Breast epithelium (tissue), 3 donors: ENCODE results near the gene KRTAP9-7.

Source experiments
- POLR2A ChIP-seq: fragments of 450-650 bp; IDR thresholded peaks from one replicate; pipeline ENCODE4 v1.6.1; 2016; ENCODE audit warnings: antibody characterized with exemption, mild to moderate bottlenecking, moderate library complexity
- TF ChIP-seq, protein P1 (sequence below), 3 donors: fragments of 450-650 bp; IDR thresholded peaks; one replicate each; pipeline ENCODE4 v1.5.1; 2016 to 2017; ENCODE audit warnings: antibody characterized with exemption in 3 of 3, mild to moderate bottlenecking in 3 of 3, moderate library complexity in 3 of 3

GRCh38 chr17:41322903-41323895, 47.7 kb downstream of the KRTAP9-7 start:
- TF ChIP-seq, protein P1, sequence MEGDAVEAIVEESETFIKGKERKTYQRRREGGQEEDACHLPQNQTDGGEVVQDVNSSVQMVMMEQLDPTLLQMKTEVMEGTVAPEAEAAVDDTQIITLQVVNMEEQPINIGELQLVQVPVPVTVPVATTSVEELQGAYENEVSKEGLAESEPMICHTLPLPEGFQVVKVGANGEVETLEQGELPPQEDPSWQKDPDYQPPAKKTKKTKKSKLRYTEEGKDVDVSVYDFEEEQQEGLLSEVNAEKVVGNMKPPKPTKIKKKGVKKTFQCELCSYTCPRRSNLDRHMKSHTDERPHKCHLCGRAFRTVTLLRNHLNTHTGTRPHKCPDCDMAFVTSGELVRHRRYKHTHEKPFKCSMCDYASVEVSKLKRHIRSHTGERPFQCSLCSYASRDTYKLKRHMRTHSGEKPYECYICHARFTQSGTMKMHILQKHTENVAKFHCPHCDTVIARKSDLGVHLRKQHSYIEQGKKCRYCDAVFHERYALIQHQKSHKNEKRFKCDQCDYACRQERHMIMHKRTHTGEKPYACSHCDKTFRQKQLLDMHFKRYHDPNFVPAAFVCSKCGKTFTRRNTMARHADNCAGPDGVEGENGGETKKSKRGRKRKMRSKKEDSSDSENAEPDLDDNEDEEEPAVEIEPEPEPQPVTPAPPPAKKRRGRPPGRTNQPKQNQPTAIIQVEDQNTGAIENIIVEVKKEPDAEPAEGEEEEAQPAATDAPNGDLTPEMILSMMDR (IDR thresholded peaks at IDR 0.05) = no peak
- TF ChIP-seq POLR2A = no peak
